K562 (cell line): ENCODE data around the gene PTOV1. TPM values are rescaled to one million over a fixed set of nuclear protein-coding genes. Genes with fewer than 3 reads are reported as not detected.

Experiments
- CAMTA2 ChIP-seq: fragments of 250-450 bp; sonication (Bioruptor Pico); conservative IDR thresholded peaks from 2 replicates; pipeline ENCODE4 v1.5.1; 2022
- GABPA ChIP-seq: fragments of 200-800 bp; sonication (Bioruptor generic); conservative IDR thresholded peaks from 2 replicates; pipeline ENCODE4 v1.6.1; 2016; ENCODE audit warnings: low read depth, missing genetic modification characterization, missing compliant biosample characterization
- HDAC6 ChIP-seq: IDR thresholded peaks from 2 replicates; pipeline ENCODE4 v1.6.1; 2012; ENCODE audit warnings: low read depth, mild to moderate bottlenecking, control low read depth, inconsistent platforms, low read length, moderate library complexity
- KAT7 ChIP-seq: sonication (generic); formaldehyde crosslinking; IDR thresholded peaks from 2 replicates; pipeline ENCODE4 v1.8.0; 2022; ENCODE audit warnings: missing genetic modification reagents, mild to moderate bottlenecking, borderline replicate concordance
- KDM5B ChIP-seq: fragments of 200-600 bp; sonication (generic); IDR thresholded peaks from 2 replicates; pipeline ENCODE4 v1.6.1; 2012; ENCODE audit warnings: low read depth, mild to moderate bottlenecking, moderate library complexity, low read length, control low read depth, inconsistent platforms; ENCODE audit not compliant: insufficient replicate concordance
- L3MBTL2 ChIP-seq: fragments of 450-650 bp; IDR thresholded peaks from 2 replicates; pipeline ENCODE4 v1.6.1; 2016; ENCODE audit warnings: mild to moderate bottlenecking, moderate library complexity
- NFE2L1 ChIP-seq: fragments of 450-650 bp; IDR thresholded peaks from 2 replicates; pipeline ENCODE4 v1.6.1; 2016; ENCODE audit warnings: missing genetic modification characterization, low read depth, mild to moderate bottlenecking, missing compliant biosample characterization, moderate library complexity, borderline replicate concordance
- NR2C1 ChIP-seq, 2 experiments: fragments of 450-650 bp; IDR thresholded peaks; 2 replicates each; pipeline ENCODE4 v1.6.1; 2017; ENCODE audit warnings: mild to moderate bottlenecking in 2 of 2, antibody characterized with exemption in 1 of 2, inconsistent platforms in 1 of 2, missing compliant biosample characterization in 1 of 2, missing genetic modification characterization in 1 of 2
- RFX7 ChIP-seq: fragments of 250-450 bp; sonication (Bioruptor Pico); IDR thresholded peaks from 2 replicates; pipeline ENCODE4 v1.5.1; 2021; ENCODE audit warnings: mild to moderate bottlenecking
- U2AF1 ChIP-seq: fragments of 200-400 bp; formaldehyde crosslinking; optimal IDR thresholded peaks from 2 replicates; pipeline ENCODE3; 2017; ENCODE audit warnings: mild to moderate bottlenecking, low read depth, low read length, moderate library complexity
- U2AF2 ChIP-seq: fragments of 200-400 bp; formaldehyde crosslinking; optimal IDR thresholded peaks from 2 replicates; pipeline ENCODE3; 2017; ENCODE audit warnings: low read depth, mild to moderate bottlenecking, low read length
- ZNF24 ChIP-seq: fragments of 450-650 bp; IDR thresholded peaks from 2 replicates; pipeline ENCODE4 v1.6.1; 2016
- polyA plus RNA-seq, 8 experiments: library from polyadenylated mRNA; depleted of rRNA in 4 of 8; stranded (reverse) in 5 of 8; unstranded in 3 of 8; fragments of >200 nt; fragmentation: Nextera tagmentation in 2 of 8; fragmentation: Illumina TruSeq in 1 of 8; extraction: Ambion mirVana in 2 of 8; extraction: Trizol in 1 of 8; gene quantifications; 2 replicates each; pipeline versions ENCODE4 v1.2.1 to v1.2.3, GENCODE V29; 2011 to 2014; ENCODE audit warnings: inconsistent platforms in 1 of 8, missing spikeins in 1 of 8
- total RNA-seq, 7 experiments: library from RNA; depleted of rRNA in 6 of 7; stranded (reverse); fragments of >200 nt in 6 of 7; fragmentation: Illumina TruSeq in 2 of 7; extraction: Trizol in 2 of 7; gene quantifications; 2 replicates each; pipeline versions ENCODE4 v1.2.1 to v1.2.3, GENCODE V29; 2011 to 2021; ENCODE audit warnings: low replicate concordance in 1 of 7
- TF ChIP-seq, protein P1 (sequence below): fragments of 250-450 bp; sonication (Bioruptor Pico); IDR thresholded peaks from 2 replicates; pipeline ENCODE4 v1.5.0; 2021; ENCODE audit warnings: mild to moderate bottlenecking, moderate library complexity
- TF ChIP-seq, protein P2 (sequence below): IDR thresholded peaks from 2 replicates; pipeline ENCODE4 v1.6.1; 2014; ENCODE audit warnings: antibody characterized with exemption

The PTOV1 gene
- total and polyA plus RNA-seq, 9 of the 15 experiments (the other 6 are each of a cell fraction or from before 2014, with no cell fraction given), result 4.9 to 169 (median 43.5) TPM

DNA sequence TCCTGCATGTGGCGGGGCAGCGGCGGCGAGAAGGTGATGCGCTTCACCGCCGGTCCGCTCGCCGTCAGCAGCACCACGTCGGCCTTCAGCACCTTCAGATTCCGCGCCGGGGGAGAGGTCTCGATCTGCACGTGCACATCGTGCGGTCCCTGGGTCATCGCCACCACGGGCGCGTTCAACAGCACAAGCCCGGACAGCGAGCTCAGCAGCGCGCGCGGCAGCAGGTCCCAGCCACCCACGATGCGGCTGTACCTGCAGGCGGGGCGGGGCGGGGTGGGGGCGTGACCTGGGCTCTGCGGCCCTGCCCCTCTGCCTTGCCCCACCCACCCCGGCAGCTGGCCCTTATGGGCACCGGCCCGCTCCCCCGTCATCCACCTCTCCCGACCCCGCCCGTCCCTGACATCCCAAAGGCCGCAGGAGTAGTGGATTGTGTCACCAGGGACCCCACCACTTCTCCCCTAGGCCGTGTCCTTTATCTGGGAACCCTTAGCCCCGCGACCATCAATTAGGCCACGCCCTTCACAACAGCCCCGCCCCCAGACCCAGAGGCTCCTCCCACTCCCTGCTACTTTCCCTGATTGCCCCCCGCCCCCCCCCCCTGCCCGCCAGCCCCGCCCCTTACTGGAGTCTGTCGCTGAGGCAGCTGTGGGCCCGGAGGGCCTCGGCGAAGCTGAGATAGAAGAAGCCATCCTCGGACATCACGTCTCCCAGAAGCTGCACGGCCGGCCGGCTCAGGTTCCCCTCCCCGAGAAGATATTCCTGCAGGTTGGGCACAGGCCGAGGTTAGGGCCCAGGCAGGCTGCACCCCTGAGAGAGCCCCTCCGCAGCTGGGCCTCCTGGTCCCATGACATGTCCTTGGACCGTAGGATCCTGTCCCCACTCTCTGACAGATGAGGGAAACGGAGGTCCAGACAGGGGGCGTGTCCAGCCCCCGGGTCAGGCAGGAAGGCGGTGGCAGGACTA, 39.7 kb downstream of the PTOV1 start (continued):
- TF ChIP-seq ZNF24, result no peak
- peak; percentile 22 for TF ChIP-seq U2AF1
- TF ChIP-seq, protein P1, sequence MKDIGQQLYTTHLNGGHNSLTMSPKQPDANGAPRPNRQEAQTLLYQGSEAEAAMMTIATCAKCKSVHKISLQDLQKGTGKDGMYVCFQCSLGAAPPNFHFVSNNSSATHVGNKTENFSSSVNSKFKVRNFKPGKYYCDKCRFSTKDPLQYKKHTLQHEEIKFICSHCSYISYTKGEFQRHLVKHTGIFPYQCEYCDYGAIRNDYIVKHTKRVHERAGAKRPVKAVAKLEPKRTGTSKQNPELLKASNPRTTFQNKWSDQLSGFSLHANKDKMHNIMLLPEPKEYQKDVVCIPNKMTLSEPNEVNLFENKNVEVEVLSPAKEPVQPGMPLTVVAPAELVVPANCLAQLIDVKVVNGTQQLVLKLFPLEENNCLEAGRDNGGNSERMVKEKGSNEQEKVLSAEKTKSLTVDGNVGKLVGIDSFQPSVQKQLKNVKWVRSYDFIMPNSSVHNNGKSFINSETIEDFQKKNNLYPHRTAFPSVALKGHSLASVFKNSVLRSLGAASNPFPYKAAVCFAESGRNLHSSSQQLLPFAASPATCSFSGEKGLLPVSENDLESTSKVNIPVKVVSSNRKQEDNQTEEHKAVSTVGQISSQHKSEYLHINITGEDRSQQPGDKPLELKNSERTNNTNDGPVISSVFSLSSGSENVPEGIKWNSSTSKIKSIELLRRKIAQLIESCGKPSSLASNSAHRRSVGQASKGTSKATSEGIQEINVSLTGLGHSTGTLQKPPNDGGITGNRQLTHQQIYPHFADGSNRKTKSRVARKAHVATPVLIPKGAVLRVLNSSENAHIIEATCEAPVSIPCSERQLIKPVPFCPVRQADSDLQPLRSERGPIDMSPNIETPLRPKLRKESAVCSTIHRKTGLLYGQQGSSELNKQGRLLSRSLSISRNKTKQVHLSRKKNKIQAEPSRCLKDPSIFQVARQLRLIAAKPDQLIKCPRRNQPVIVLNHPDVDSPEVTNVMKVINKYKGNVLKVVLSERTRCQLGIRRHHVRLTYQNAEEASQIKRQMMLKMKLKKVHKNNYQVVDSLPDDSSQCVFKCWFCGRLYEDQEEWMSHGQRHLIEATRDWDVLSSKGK (CRISPR knock-in tag), result no peak
- no peak for TF ChIP-seq NR2C1 (IDR thresholded peaks at IDR 0.05)
- no peak for TF ChIP-seq NR2C1 (tag; IDR thresholded peaks at IDR 0.05)
- TF ChIP-seq KAT7, result peak; percentile 63
- TF ChIP-seq GABPA (tag), result no peak
- no peak for TF ChIP-seq KDM5B
- no peak for TF ChIP-seq CAMTA2
- TF ChIP-seq RFX7 (CRISPR knock-in tag), result no peak
- no peak for TF ChIP-seq U2AF2
- no peak for TF ChIP-seq NFE2L1 (tag)
- TF ChIP-seq, protein P2, sequence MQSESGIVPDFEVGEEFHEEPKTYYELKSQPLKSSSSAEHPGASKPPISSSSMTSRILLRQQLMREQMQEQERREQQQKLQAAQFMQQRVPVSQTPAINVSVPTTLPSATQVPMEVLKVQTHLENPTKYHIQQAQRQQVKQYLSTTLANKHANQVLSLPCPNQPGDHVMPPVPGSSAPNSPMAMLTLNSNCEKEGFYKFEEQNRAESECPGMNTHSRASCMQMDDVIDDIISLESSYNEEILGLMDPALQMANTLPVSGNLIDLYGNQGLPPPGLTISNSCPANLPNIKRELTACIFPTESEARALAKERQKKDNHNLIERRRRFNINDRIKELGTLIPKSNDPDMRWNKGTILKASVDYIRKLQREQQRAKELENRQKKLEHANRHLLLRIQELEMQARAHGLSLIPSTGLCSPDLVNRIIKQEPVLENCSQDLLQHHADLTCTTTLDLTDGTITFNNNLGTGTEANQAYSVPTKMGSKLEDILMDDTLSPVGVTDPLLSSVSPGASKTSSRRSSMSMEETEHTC, result 0 out of 2 replicates have a peak, but pooled peaks have one; percentile 7
- TF ChIP-seq L3MBTL2, result no peak
- TF ChIP-seq HDAC6, result no peak
